ENCODE results near the gene CHD2.

GRCh38 chr15:92984161-92984560 is 84.0 kb downstream of the CHD2 start:
- TF ChIP-seq POLR2A (IDR thresholded peaks at IDR 0.05) (no peak), CTCF (IDR thresholded peaks at IDR 0.05) (no peak), POLR2AphosphoS5 (IDR thresholded peaks at IDR 0.05) (no peak)

All from sigmoid colon (tissue), 4 donors.